ENCODE data around the gene TMEM164. TPM values are rescaled to one million over a fixed set of nuclear protein-coding genes. Genes with fewer than 3 reads are reported as not detected.

Gene TMEM164
- total and polyA plus RNA-seq, 2 donors (not counting 1 experiment from before 2014, with no cell fraction given): 5.7 to 10.2 TPM

DNA sequence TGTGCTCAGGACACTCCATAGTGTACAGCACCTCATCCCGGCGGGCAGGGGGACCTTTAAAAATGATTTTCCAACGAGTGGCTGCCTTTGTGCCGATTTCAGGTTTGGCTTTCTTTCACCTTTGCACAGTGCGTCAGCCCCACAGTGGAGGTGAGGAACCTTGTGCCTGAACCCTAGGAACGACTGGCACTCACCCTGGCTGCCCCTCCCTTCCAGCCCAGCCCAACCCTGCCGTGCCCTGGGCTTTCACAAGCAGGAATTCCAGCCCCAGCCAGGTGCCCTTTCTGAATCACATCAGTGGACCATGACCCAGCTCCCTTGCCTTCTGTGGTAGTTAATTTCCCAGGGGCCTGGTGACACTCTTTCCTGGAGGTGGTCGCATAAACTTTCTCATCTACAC, 1.3 kb downstream of the TMEM164 start:
- DNase-seq (ENCODE audit: low read depth in 2 of 2): no peak
- Histone ChIP-seq H3K4me1 (ENCODE audit: control insufficient read depth, extremely low read depth, insufficient read depth, low read length) (peaks cover 4% of the 10 kb centered on the region), H3K79me2 (ENCODE audit: control insufficient read depth, insufficient read depth, low read length) (no peaks in the 10 kb centered on the region), H3K4me3 (replicated peaks in 1 of 4; ENCODE audit: control extremely low read depth in 1 of 4, insufficient read depth in 1 of 4, low read depth in 3 of 4, low read length in 4 of 4) (no peak overlapping the region), H2AFZ (ENCODE audit: low read length) (no peak overlapping the region), H4K20me1 (ENCODE audit: control insufficient read depth, extremely low read depth, insufficient read depth, low read length) (no peaks in the 10 kb centered on the region), H3K9ac (ENCODE audit: insufficient read depth, low read length) (no peak overlapping the region), H3K27ac (ENCODE audit: insufficient read depth, low read length) (no peak overlapping the region), H3K4me2 (ENCODE audit: extremely low read depth, insufficient read depth, low read length) (no peak overlapping the region), H3K9me3 (ENCODE audit: control insufficient read depth, insufficient read depth, low read depth, low read length) (no peaks in the 10 kb centered on the region), H3K36me3 (ENCODE audit: control insufficient read depth, insufficient read depth, low read length) (no peaks in the 10 kb centered on the region), H3K27me3 (ENCODE audit: control insufficient read depth, insufficient read depth, low read length) (no peaks in the 10 kb centered on the region)
- TF ChIP-seq EZH2 (IDR thresholded peaks at IDR 0.05; ENCODE audit: low read length, missing control alignments): no peak
- TF ChIP-seq CTCF (conservative IDR thresholded peaks at IDR 0.05 in 1 of 2, IDR thresholded peaks at IDR 0.05 in 1 of 2; ENCODE audit: low read depth in 1 of 2, low read length in 2 of 2): no peak

DNA sequence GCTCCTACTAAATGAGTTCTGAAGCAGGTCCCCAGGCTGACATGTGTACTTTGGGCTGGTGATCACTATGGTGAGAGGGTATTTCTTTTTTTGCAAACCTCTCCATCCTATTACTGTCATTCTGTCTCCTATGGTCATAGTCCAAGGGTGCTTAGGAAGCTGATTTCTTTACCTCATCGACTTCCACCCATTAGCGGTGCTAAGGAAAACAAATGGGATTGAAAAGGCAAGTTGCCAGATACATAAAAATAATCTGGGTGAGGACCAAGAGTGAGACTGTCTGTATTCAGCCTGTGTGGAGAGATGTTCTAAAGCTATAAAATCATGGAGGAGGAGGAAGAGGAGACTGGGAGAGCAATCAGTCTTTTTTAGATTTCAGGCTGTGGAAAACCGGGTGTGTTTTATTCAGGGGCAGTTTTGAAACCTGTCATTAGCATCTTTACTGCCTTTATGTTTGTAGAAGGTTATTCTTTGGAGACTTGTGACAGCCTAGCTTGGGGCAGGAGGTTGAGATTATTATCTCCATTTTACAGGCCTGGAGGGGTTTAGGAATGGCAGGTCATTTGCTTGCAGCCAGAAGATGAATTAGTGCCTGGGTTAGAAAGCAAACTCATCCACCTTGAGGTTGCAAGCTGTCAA, 1.9 kb downstream of the TMEM164 start:
- Histone ChIP-seq H3K4me2 (ENCODE audit: extremely low read depth, insufficient read depth, low read length) (no peak overlapping the region), H3K4me3 (replicated peaks in 1 of 4; ENCODE audit: control extremely low read depth in 1 of 4, insufficient read depth in 1 of 4, low read depth in 3 of 4, low read length in 4 of 4) (no peak overlapping the region), H4K20me1 (ENCODE audit: control insufficient read depth, extremely low read depth, insufficient read depth, low read length) (no peaks in the 10 kb centered on the region), H2AFZ (ENCODE audit: low read length) (no peak overlapping the region), H3K9ac (ENCODE audit: insufficient read depth, low read length) (no peak overlapping the region), H3K36me3 (ENCODE audit: control insufficient read depth, insufficient read depth, low read length) (no peaks in the 10 kb centered on the region), H3K27me3 (ENCODE audit: control insufficient read depth, insufficient read depth, low read length) (no peaks in the 10 kb centered on the region), H3K9me3 (ENCODE audit: control insufficient read depth, insufficient read depth, low read depth, low read length) (no peaks in the 10 kb centered on the region), H3K4me1 (ENCODE audit: control insufficient read depth, extremely low read depth, insufficient read depth, low read length) (peaks cover 4% of the 10 kb centered on the region), H3K27ac (ENCODE audit: insufficient read depth, low read length) (no peak overlapping the region), H3K79me2 (ENCODE audit: control insufficient read depth, insufficient read depth, low read length) (no peaks in the 10 kb centered on the region)
- TF ChIP-seq EZH2 (IDR thresholded peaks at IDR 0.05; ENCODE audit: low read length, missing control alignments) (no peak), CTCF (conservative IDR thresholded peaks at IDR 0.05 in 1 of 2, IDR thresholded peaks at IDR 0.05 in 1 of 2; ENCODE audit: low read depth in 1 of 2, low read length in 2 of 2) (no peak)
- no peak for DNase-seq (ENCODE audit: low read depth in 2 of 2)

DNA sequence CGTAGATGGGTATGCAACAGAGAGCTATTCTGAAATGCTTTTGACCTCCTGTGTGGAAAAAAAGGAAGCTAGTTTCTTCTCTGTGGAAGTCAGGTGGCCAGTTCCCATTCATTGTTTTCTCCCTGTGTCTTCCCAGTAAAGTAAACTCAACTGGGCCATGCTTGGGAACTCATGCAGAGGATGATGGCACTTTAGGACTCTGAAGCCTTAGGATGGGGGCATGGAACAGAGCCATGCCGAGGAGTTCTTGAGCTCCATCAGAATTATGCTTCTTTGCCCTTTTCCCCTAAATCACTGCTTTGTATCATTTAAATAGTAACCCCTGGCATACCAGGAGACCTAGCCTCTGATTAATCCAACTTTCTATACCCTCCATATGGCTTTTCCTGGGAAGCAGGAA, 3.2 kb downstream of the TMEM164 start:
- H3K27ac ChIP-seq (ENCODE audit: insufficient read depth, low read length): no peak overlapping the region
- no peaks in the 10 kb centered on the region for H3K27me3 ChIP-seq (ENCODE audit: control insufficient read depth, insufficient read depth, low read length)
- H3K4me1 ChIP-seq (ENCODE audit: control insufficient read depth, extremely low read depth, insufficient read depth, low read length): peaks cover 4% of the 10 kb centered on the region
- H3K79me2 ChIP-seq (ENCODE audit: control insufficient read depth, insufficient read depth, low read length): no peaks in the 10 kb centered on the region
- H2AFZ ChIP-seq (ENCODE audit: low read length): no peak overlapping the region
- no peaks in the 10 kb centered on the region for H3K9me3 ChIP-seq (ENCODE audit: control insufficient read depth, insufficient read depth, low read depth, low read length)
- DNase-seq (ENCODE audit: low read depth in 2 of 2): no peak
- no peak overlapping the region for H3K4me3 ChIP-seq (replicated peaks in 1 of 4; ENCODE audit: control extremely low read depth in 1 of 4, insufficient read depth in 1 of 4, low read depth in 3 of 4, low read length in 4 of 4)
- no peak for TF ChIP-seq EZH2 (IDR thresholded peaks at IDR 0.05; ENCODE audit: low read length, missing control alignments)
- TF ChIP-seq CTCF (conservative IDR thresholded peaks at IDR 0.05 in 1 of 2, IDR thresholded peaks at IDR 0.05 in 1 of 2; ENCODE audit: low read depth in 1 of 2, low read length in 2 of 2): no peak
- no peaks in the 10 kb centered on the region for H4K20me1 ChIP-seq (ENCODE audit: control insufficient read depth, extremely low read depth, insufficient read depth, low read length)
- no peak overlapping the region for H3K9ac ChIP-seq (ENCODE audit: insufficient read depth, low read length)
- no peak overlapping the region for H3K4me2 ChIP-seq (ENCODE audit: extremely low read depth, insufficient read depth, low read length)
- no peaks in the 10 kb centered on the region for H3K36me3 ChIP-seq (ENCODE audit: control insufficient read depth, insufficient read depth, low read length)
